Fibroblast of villous mesenchyme (primary cell): ENCODE measurements around the gene IRF9. TPM values are rescaled to one million over a fixed set of nuclear protein-coding genes. Genes with fewer than 3 reads are reported as not detected.

ENCODE experiments used
- DNase-seq: peaks from one replicate; pipeline ENCODE4 v3.0.0-alpha.2; 2010; ENCODE audit warnings: low read depth
- H3K4me3 ChIP-seq: 2 replicates; pipeline ENCODE4 v1.5.1; 2011; ENCODE audit warnings: low read depth, mild to moderate bottlenecking, low read length
- CTCF ChIP-seq: IDR thresholded peaks from 2 replicates; pipeline ENCODE4 v1.5.1; 2012; ENCODE audit warnings: low read depth, mild to moderate bottlenecking, low read length; ENCODE audit not compliant: insufficient read depth
- total RNA-seq: library from RNA; depleted of rRNA; stranded (reverse); fragments of >200 nt; gene quantifications from 2 replicates; pipeline ENCODE4 v1.2.3, GENCODE V29; 2012

The IRF9 gene
- total RNA-seq, 1 donor: 96.7 TPM

GRCh38 chr14:24204163-24205146, 43.4 kb downstream of the IRF9 start:
- no peak for DNase-seq
- no peak overlapping the region for H3K4me3 ChIP-seq
- no peak for TF ChIP-seq CTCF

GRCh38 chr14:24206260-24207103, 45.4 kb downstream of the IRF9 start:
- TF ChIP-seq CTCF: no peak
- no peak overlapping the region for H3K4me3 ChIP-seq
- DNase-seq: no peak

- no peak for DNase-seq
- no peak overlapping the region for H3K4me3 ChIP-seq
- TF ChIP-seq CTCF: no peak
Measured at GRCh38 chr14:24207104-24207551, 46.1 kb downstream of the IRF9 start.

GRCh38 chr14:24207625-24208024, 46.6 kb downstream of the IRF9 start:
- no peak for TF ChIP-seq CTCF
- no peak overlapping the region for H3K4me3 ChIP-seq
- no peak for DNase-seq

GRCh38 chr14:24211311-24211710, 50.2 kb downstream of the IRF9 start:
- no peak overlapping the region for H3K4me3 ChIP-seq
- TF ChIP-seq CTCF: no peak
- DNase-seq: no peak

GRCh38 chr14:24212924-24213865, 52.1 kb downstream of the IRF9 start, which contains the start of gene CHMP4A:
Gene CHMP4A, minus strand, starts transcription at chr14:24213488. Its CDS starts 49 bp downstream, at chr14:24213439.
- H3K4me3 ChIP-seq: peak within 1 kb of the TSS; percentile 77
- peak; percentile 26 for TF ChIP-seq CTCF
- DNase-seq: peak; percentile 99
